ENCODE results near the gene CUTA.
"Not testable (repeated sequence)": the region's sequence is repeated elsewhere in the genome, so short reads cannot be mapped to it uniquely, and the experiment has no call there.

The CUTA gene

DNA sequence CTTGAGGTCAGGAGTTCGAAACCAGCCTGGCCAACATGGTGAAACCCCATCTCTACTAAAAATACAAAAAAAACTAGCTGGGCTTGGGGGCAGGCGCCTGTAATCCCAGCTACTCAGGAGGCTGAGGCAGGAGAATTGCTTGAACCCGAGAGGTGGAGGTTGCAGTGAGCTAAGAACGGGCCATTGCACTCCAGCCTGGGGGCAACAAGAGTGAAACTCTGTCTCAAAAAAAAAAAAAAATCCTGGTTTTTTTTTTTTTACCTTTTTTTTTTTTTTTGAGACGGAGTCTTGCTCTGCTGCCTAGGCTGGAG is 50.2 kb downstream of the CUTA start:
- not testable (repeated sequence) for DNase-seq (ENCODE audit: low read depth, low spot score)

DNA sequence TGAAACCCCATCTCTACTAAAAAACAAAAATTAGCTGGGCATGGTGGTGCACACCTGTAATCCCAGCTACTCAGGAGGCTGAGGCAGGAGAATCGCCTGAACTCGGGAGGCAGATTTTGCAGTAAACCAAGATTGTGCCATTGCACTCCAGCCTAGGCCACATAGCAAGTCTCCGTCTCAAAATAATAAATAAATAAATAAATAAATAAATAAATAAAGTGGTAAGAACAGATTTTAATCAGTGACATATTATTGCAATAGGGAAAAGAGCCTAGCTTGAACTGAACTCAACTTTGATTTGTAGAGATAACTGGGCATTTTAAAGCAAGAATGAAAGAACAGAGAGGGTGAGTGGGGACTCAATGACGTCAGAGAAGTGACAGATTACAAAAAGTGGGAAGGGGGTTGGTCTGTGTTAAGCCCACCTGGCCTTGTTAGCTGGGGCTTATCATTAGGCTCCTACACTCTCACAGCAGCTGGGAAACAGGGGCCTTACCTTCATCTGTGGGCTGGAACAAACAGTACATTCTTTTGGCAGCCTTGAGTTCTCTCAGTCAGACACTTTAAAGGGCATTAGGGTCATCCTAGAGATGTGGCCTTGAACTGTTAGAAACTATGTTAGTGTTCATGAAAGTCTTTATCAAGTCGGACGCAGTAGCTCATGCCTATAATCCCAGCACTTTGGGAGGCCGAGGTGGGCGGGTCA is 50.7 kb downstream of the CUTA start:
- no peak for DNase-seq (ENCODE audit: low read depth, low spot score)

All from iPS DF 19.7 (cell line).